ENCODE data around the gene MRPL44.
A peak's percentile ranks its signal among the peaks of the same experiment; 100 is the strongest.
"Not testable (repeated sequence)": the region's sequence is repeated elsewhere in the genome, so short reads cannot be mapped to it uniquely, and the experiment has no call there.

MRPL44 gene

GRCh38 chr2:223936862-223937326, 20.4 kb upstream of the MRPL44 start:
- no peak for DNase-seq (ENCODE audit: low spot score)

- no peak for DNase-seq (ENCODE audit: low spot score)
These were observed 19.7 kb upstream of the MRPL44 start for GRCh38 chr2:223937535-223937934.

GRCh38 chr2:223939438-223939837, 17.8 kb upstream of the MRPL44 start:
- not testable (repeated sequence) for DNase-seq (ENCODE audit: low spot score)

- DNase-seq (ENCODE audit: low spot score), result no peak
These were observed 15.5 kb upstream of the MRPL44 start for GRCh38 chr2:223941579-223942277.

- no peak for DNase-seq (ENCODE audit: low spot score)
These were observed 14.1 kb upstream of the MRPL44 start for GRCh38 chr2:223943135-223943534.

- DNase-seq (ENCODE audit: low spot score), result no peak
These were observed 13.7 kb upstream of the MRPL44 start for GRCh38 chr2:223943561-223944008.

GRCh38 chr2:223944166-223944702, 13.0 kb upstream of the MRPL44 start:
- no peak for DNase-seq (ENCODE audit: low spot score)

GRCh38 chr2:223944703-223945531, 12.3 kb upstream of the MRPL44 start, which contains the start of gene WDFY1:
TSS of gene WDFY1 (minus strand) at chr2:223945335. CDS start at chr2:223945284, 51 bp downstream.
- peak; percentile 88 for DNase-seq (ENCODE audit: low spot score)

- DNase-seq (ENCODE audit: low spot score), result no peak
These were observed 11.5 kb upstream of the MRPL44 start for GRCh38 chr2:223945755-223946154.

- DNase-seq (ENCODE audit: low spot score), result no peak
These were observed 9.5 kb upstream of the MRPL44 start for GRCh38 chr2:223947711-223948205.

GRCh38 chr2:223949241-223949840, 7.9 kb upstream of the MRPL44 start:
- no peak for DNase-seq (ENCODE audit: low spot score)

- no peak for DNase-seq (ENCODE audit: low spot score)
These were observed 6.6 kb upstream of the MRPL44 start for GRCh38 chr2:223950448-223951347.

- no peak for DNase-seq (ENCODE audit: low spot score)
These were observed 4.8 kb upstream of the MRPL44 start for GRCh38 chr2:223952280-223952968.

- no peak for DNase-seq (ENCODE audit: low spot score)
These were observed 2.9 kb upstream of the MRPL44 start for GRCh38 chr2:223954401-223954800.

- no peak for DNase-seq (ENCODE audit: low spot score)
These were observed 963 bp upstream of the MRPL44 start for GRCh38 chr2:223956300-223956699.

- DNase-seq (ENCODE audit: low spot score), result no peak
These were observed 2.4 kb downstream of the MRPL44 start for GRCh38 chr2:223959688-223960087.

GRCh38 chr2:223967981-223968380, 10.7 kb downstream of the MRPL44 start:
- DNase-seq (ENCODE audit: low spot score), result no peak

GRCh38 chr2:223969315-223969714, 12.1 kb downstream of the MRPL44 start:
- no peak for DNase-seq (ENCODE audit: low spot score)

GRCh38 chr2:223969856-223970255, 12.6 kb downstream of the MRPL44 start:
- no peak for DNase-seq (ENCODE audit: low spot score)

- DNase-seq (ENCODE audit: low spot score), result peak; percentile 72
These were observed 13.3 kb downstream of the MRPL44 start for GRCh38 chr2:223970343-223971128.

All from LoVo (cell line).